K562 (cell line): ENCODE measurements around the gene DAPP1. TPM values are rescaled to one million over a fixed set of nuclear protein-coding genes. Genes with fewer than 3 reads are reported as not detected.
A peak's percentile ranks its signal among the peaks of the same experiment; 100 is the strongest.

ENCODE experiments used
- MYNN ChIP-seq, 2 experiments: sonication (generic); formaldehyde crosslinking in 1 of 2; IDR thresholded peaks; 2 replicates each; pipeline versions ENCODE4 v1.5.0 to v1.6.1; 2016 to 2020; ENCODE audit warnings: antibody characterized with exemption in 1 of 2, missing genetic modification reagents in 1 of 2
- NR4A1 ChIP-seq, 2 experiments: fragments of 250-450 bp in 1 of 2; fragments of 450-650 bp in 1 of 2; sonication (Bioruptor Pico) in 1 of 2; IDR thresholded peaks; 2 replicates each; pipeline versions ENCODE4 v1.4.0 to v1.6.1; 2016 to 2020; ENCODE audit warnings: mild to moderate bottlenecking in 2 of 2, missing compliant biosample characterization in 1 of 2, missing genetic modification characterization in 1 of 2, moderate library complexity in 1 of 2
- TARDBP ChIP-seq: fragments of 450-650 bp; IDR thresholded peaks from 2 replicates; pipeline ENCODE4 v1.6.1; 2016
- ZNF274 ChIP-seq: IDR thresholded peaks from 2 replicates; pipeline ENCODE4 v1.6.1; 2011; ENCODE audit warnings: low read depth, mild to moderate bottlenecking, low read length, moderate library complexity, borderline replicate concordance
- ZNF347 ChIP-seq: fragments of 450-650 bp; formaldehyde crosslinking; IDR thresholded peaks from 2 replicates; pipeline ENCODE4 v1.4.0; 2020; ENCODE audit warnings: low read depth, mild to moderate bottlenecking, moderate library complexity
- polyA plus RNA-seq, 8 experiments: library from polyadenylated mRNA; depleted of rRNA in 4 of 8; stranded (reverse) in 5 of 8; unstranded in 3 of 8; fragments of >200 nt; fragmentation: Nextera tagmentation in 2 of 8; fragmentation: Illumina TruSeq in 1 of 8; extraction: Ambion mirVana in 2 of 8; extraction: Trizol in 1 of 8; gene quantifications; 2 replicates each; pipeline versions ENCODE4 v1.2.1 to v1.2.3, GENCODE V29; 2011 to 2014; ENCODE audit warnings: inconsistent platforms in 1 of 8, missing spikeins in 1 of 8
- total RNA-seq, 7 experiments: library from RNA; depleted of rRNA in 6 of 7; stranded (reverse); fragments of >200 nt in 6 of 7; fragmentation: Illumina TruSeq in 2 of 7; extraction: Trizol in 2 of 7; gene quantifications; 2 replicates each; pipeline versions ENCODE4 v1.2.1 to v1.2.3, GENCODE V29; 2011 to 2021; ENCODE audit warnings: low replicate concordance in 1 of 7
- TF ChIP-seq, protein P1 (sequence below): IDR thresholded peaks from 3 replicates; pipeline ENCODE4 v1.6.1; 2011; ENCODE audit warnings: borderline replicate concordance, mild to moderate bottlenecking; ENCODE audit not compliant: insufficient read length, insufficient read depth
- TF ChIP-seq, protein P2 (sequence below), 2 experiments: fragments of 450-650 bp; formaldehyde crosslinking in 1 of 2; IDR thresholded peaks; 2 replicates each; pipeline versions ENCODE4 v1.4.0 to v1.6.1; 2014 to 2020; ENCODE audit warnings: mild to moderate bottlenecking in 2 of 2, borderline replicate concordance in 1 of 2, low read depth in 1 of 2
- TF ChIP-seq, protein P3 (sequence below): fragments of 250-450 bp; sonication (Bioruptor Pico); IDR thresholded peaks from 2 replicates; pipeline ENCODE4 v1.5.0; 2020; ENCODE audit warnings: mild to moderate bottlenecking, borderline replicate concordance
- TF ChIP-seq, protein P4 (sequence below): fragments of 250-450 bp; sonication (Bioruptor Pico); IDR thresholded peaks from 2 replicates; pipeline ENCODE4 v1.4.0; 2020; ENCODE audit warnings: mild to moderate bottlenecking, moderate library complexity

DAPP1 gene
- total and polyA plus RNA-seq, 9 of the 15 experiments (the other 6 are each of a cell fraction or from before 2014, with no cell fraction given), result 1.9 to 7.2 (median 3.6) TPM

DNA sequence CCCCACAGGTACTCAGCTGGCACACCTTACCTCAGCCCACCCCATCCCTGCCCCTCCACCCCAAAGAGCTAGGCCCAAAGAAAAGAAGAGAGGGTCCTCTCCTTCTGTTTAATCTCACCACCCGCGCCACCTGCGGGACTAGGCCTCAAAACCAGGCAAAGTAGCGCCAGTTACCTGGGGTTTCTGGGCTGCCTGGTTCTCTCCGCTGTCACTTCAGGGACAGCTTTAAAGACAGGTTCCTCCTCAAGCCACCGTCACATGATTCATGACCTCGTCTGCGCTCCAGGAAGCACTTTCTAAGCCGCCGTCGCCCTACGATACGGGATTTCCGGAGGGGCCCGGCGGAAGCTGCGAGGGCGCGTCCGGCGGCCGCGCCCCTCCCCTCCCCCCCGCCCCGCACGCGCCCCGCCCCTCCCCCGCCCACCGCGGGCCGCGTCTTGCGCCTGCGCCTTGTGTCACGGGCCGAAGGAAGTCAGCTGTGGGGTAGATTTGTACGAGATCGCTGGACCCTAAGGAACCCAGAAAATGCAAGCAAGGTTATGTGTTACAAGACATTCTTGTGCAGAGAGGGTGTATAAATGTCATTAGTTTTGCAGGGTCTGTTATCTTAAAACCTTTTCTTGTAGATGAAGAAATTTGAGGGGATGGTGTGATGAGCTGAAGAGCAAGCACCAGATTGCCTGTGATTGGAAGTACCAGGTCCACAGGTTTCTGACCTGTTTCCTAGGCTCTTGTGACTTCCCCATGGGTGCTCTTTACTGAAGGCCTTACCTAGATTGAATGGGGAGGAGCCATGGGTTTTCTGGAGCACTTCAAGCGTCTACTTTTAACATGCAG is 77.8 kb downstream of the DAPP1 start, which contains the start of gene LAMTOR3 (continued):
- TF ChIP-seq, protein P1, sequence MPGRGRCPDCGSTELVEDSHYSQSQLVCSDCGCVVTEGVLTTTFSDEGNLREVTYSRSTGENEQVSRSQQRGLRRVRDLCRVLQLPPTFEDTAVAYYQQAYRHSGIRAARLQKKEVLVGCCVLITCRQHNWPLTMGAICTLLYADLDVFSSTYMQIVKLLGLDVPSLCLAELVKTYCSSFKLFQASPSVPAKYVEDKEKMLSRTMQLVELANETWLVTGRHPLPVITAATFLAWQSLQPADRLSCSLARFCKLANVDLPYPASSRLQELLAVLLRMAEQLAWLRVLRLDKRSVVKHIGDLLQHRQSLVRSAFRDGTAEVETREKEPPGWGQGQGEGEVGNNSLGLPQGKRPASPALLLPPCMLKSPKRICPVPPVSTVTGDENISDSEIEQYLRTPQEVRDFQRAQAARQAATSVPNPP, result no peak
- TF ChIP-seq, protein P2, sequence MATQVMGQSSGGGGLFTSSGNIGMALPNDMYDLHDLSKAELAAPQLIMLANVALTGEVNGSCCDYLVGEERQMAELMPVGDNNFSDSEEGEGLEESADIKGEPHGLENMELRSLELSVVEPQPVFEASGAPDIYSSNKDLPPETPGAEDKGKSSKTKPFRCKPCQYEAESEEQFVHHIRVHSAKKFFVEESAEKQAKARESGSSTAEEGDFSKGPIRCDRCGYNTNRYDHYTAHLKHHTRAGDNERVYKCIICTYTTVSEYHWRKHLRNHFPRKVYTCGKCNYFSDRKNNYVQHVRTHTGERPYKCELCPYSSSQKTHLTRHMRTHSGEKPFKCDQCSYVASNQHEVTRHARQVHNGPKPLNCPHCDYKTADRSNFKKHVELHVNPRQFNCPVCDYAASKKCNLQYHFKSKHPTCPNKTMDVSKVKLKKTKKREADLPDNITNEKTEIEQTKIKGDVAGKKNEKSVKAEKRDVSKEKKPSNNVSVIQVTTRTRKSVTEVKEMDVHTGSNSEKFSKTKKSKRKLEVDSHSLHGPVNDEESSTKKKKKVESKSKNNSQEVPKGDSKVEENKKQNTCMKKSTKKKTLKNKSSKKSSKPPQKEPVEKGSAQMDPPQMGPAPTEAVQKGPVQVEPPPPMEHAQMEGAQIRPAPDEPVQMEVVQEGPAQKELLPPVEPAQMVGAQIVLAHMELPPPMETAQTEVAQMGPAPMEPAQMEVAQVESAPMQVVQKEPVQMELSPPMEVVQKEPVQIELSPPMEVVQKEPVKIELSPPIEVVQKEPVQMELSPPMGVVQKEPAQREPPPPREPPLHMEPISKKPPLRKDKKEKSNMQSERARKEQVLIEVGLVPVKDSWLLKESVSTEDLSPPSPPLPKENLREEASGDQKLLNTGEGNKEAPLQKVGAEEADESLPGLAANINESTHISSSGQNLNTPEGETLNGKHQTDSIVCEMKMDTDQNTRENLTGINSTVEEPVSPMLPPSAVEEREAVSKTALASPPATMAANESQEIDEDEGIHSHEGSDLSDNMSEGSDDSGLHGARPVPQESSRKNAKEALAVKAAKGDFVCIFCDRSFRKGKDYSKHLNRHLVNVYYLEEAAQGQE (IDR thresholded peaks at IDR 0.05; ENCODE audit: borderline replicate concordance), result 0 out of 2 replicates have a peak, but pooled peaks have one; percentile 11
- TF ChIP-seq, protein P2 (CRISPR knock-in tag; IDR thresholded peaks at IDR 0.05; ENCODE audit: low read depth), result no peak
- TF ChIP-seq, protein P3, sequence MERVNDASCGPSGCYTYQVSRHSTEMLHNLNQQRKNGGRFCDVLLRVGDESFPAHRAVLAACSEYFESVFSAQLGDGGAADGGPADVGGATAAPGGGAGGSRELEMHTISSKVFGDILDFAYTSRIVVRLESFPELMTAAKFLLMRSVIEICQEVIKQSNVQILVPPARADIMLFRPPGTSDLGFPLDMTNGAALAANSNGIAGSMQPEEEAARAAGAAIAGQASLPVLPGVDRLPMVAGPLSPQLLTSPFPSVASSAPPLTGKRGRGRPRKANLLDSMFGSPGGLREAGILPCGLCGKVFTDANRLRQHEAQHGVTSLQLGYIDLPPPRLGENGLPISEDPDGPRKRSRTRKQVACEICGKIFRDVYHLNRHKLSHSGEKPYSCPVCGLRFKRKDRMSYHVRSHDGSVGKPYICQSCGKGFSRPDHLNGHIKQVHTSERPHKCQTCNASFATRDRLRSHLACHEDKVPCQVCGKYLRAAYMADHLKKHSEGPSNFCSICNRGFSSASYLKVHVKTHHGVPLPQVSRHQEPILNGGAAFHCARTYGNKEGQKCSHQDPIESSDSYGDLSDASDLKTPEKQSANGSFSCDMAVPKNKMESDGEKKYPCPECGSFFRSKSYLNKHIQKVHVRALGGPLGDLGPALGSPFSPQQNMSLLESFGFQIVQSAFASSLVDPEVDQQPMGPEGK, result no peak
- no peak for TF ChIP-seq TARDBP
- TF ChIP-seq, protein P4, sequence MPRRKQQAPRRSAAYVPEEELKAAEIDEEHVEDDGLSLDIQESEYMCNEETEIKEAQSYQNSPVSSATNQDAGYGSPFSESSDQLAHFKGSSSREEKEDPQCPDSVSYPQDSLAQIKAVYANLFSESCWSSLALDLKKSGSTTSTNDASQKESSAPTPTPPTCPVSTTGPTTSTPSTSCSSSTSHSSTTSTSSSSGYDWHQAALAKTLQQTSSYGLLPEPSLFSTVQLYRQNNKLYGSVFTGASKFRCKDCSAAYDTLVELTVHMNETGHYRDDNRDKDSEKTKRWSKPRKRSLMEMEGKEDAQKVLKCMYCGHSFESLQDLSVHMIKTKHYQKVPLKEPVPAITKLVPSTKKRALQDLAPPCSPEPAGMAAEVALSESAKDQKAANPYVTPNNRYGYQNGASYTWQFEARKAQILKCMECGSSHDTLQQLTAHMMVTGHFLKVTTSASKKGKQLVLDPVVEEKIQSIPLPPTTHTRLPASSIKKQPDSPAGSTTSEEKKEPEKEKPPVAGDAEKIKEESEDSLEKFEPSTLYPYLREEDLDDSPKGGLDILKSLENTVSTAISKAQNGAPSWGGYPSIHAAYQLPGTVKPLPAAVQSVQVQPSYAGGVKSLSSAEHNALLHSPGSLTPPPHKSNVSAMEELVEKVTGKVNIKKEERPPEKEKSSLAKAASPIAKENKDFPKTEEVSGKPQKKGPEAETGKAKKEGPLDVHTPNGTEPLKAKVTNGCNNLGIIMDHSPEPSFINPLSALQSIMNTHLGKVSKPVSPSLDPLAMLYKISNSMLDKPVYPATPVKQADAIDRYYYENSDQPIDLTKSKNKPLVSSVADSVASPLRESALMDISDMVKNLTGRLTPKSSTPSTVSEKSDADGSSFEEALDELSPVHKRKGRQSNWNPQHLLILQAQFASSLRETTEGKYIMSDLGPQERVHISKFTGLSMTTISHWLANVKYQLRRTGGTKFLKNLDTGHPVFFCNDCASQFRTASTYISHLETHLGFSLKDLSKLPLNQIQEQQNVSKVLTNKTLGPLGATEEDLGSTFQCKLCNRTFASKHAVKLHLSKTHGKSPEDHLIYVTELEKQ (CRISPR knock-in tag), result no peak
- TF ChIP-seq ZNF274, result no peak
- TF ChIP-seq ZNF347 (CRISPR knock-in tag), result no peak
- no peak for TF ChIP-seq NR4A1 (CRISPR knock-in tag; IDR thresholded peaks at IDR 0.05)
- no peak for TF ChIP-seq NR4A1 (tag; IDR thresholded peaks at IDR 0.05)
- 0 out of 2 replicates have a peak, but pooled peaks have one; percentile 21 for TF ChIP-seq MYNN (IDR thresholded peaks at IDR 0.05)
- TF ChIP-seq MYNN (CRISPR knock-in tag; IDR thresholded peaks at IDR 0.05), result no peak
